Measurements from ENCODE around the gene MILR1.

GRCh38 chr17:64455993-64456885, 7.3 kb downstream of the MILR1 start:
- no peak for TF ChIP-seq CTCF (IDR thresholded peaks at IDR 0.05)
- TF ChIP-seq POLR2A (IDR thresholded peaks at IDR 0.05), result no peak

All from right lobe of liver (tissue), 4 donors.